Activated CD8-positive, alpha-beta memory T cell treated with anti-CD3 and anti-CD28 coated beads for 36 hours (primary cell): ENCODE data around the gene ADAMTS10. TPM values are rescaled to one million over a fixed set of nuclear protein-coding genes. Genes with fewer than 3 reads are reported as not detected.
"Not testable (repeated sequence)": the region's sequence is repeated elsewhere in the genome, so short reads cannot be mapped to it uniquely, and the experiment has no call there.

ENCODE experiments used
- CTCF ChIA-PET: fragments of 350-600 bp; sonication (Branson Sonifier 250); formaldehyde crosslinking; loops from one replicate; lab custom pipeline; 2021; ENCODE audit warnings: antibody characterized with exemption; lab: Charles Lee
- POLR2A ChIA-PET: fragments of 350-600 bp; sonication (Branson Sonifier 250); formaldehyde crosslinking; loops from one replicate; lab custom pipeline; 2021; ENCODE audit warnings: antibody characterized with exemption; lab: Charles Lee
- total RNA-seq, 2 experiments: library from RNA; stranded (reverse); gene quantifications; one replicate each; pipeline ENCODE4 v1.2.3, GENCODE V29; 2021

ADAMTS10 gene
- total RNA-seq, 2 experiments from 2014 or later: 4.7 to 6.9 TPM

DNA sequence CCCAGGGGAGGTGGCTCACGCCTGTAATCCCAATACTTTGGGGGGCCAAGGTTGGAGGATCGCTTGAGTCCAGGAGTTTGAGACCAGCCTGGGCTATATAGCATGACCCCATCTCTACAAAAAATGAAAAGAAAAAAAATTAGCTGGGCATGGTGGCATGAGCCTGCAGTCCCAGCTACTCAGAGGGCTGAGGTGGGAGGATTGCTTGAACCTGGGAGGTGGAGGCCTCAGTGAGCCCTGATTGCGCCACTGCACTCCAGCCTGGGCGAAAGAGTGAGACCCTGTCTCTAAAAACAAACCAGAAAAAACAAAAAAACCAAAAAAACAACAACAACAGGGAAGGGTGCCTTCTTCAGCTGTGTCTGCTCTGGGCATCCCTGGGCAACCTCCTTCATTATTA lies 32.8 kb downstream of the ADAMTS10 start:
- POLR2A ChIA-PET: interaction anchor here (0.5 to 5.9 kb wide), 3 partner anchors 9 to 63 kb away, joined by 4 to 31 read pairs (median 6); partner anchors contain the start of gene ZNF414
- CTCF ChIA-PET: interaction anchor here (0.6 to 6.6 kb wide), 17 partner anchors 7 to 225 kb away, joined by 3 to 59 read pairs (median 6); partner anchors contain the start of genes MARCHF2 and ZNF414

DNA sequence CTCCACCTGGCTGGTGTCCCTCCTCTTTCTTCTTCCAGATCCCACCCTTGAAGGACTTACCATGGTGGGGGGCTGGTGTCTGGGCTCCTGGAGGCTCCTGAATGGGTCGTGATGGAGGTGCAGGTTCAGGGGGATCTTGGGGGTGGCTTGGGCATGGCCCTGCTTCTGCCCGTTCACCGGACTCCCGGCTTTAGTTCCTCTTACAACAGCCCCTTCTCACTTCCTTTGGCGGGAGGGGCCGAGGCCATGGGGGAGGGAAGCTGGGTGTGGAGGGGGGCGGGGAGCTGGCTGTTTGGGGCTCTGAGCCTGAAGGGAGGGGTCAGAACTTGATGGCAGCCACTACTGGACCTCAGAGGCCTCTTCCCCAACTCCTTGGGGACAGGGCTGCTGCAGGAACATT lies 33.3 kb downstream of the ADAMTS10 start, which contains the start of gene MYO1F:
Gene MYO1F, minus strand, starts transcription at position 196 of the 400 bp plus-strand sequence. Its CDS starts 133 bp downstream, at position 63.
- POLR2A ChIA-PET: interaction anchor here (0.5 to 5.9 kb wide), 4 partner anchors 8 to 164 kb away, joined by 3 to 31 read pairs (median 5); partner anchors contain the start of genes MARCHF2 and ZNF414
- CTCF ChIA-PET: interaction anchor here (0.6 to 6.6 kb wide), 13 partner anchors 7 to 163 kb away, joined by 3 to 59 read pairs (median 6); partner anchors contain the start of genes MARCHF2 and ZNF414

DNA sequence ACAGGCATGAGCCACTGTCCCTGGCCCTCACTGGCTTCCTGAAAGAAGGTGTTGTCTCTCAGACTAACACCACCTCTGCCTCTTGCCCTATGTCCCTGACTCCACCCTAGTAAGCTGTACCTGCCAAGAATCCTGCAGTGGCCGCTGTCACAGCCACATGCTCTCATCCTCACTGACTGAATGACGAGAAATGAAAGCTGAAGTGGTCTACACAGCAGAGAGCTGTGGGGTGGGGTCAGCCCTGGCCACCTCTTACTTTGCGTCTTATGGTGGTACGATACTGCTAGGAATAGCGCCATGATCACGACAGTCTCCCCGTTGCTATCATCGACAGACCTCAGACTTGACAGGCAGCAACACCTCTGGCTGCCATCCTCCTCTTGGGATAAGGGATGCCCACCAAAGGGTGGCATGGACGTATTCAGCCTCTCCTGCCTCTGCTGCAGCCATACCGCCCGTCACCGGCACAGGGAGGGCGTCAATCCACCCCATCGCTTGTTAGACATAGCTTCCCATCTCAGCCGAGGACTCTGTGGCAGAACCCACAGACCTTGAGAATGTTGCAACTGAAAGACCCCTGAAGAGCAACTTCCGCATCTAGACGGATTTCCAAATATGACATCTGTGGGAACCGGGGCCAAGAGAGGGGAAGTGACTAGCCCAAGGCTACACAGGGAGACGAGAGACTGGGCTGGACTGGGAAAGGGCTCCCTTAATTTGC lies 34.1 kb downstream of the ADAMTS10 start:
- ChIA-PET CTCF (interaction anchor here (0.6 to 3.7 kb wide), 8 partner anchors 11 to 163 kb away, joined by 3 to 14 read pairs (median 4); partner anchors contain the start of gene MARCHF2), POLR2A (interaction anchor here (0.5 to 5.9 kb wide), 3 partner anchors 62 to 163 kb away, joined by 3 to 31 read pairs (median 8); partner anchors contain the start of genes MARCHF2 and ZNF414)

DNA sequence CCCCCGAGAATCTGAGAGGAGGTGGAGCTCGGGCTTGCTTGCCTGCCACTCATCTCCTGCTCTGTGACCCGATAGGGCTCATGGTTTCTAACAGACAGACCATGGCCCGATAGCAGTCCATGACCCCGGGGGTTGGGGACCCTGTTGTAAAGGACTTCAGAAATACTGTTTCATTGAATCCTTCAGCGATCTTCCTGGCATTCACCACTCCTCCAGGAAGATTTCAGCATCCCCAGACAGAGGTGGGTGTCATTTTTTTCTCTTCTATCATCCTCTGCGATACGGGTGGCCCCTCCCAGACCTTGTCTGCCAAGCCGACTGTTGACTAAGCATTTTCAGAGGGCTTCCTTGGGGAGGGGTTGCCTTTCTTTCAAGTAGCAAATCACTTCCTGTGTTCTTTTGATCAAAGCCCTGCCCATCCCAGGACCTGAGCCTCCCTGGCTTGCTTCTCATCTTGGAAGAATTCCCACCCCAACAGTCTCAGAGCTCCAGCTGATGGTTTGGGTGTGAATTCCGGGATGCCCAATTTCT lies 35.0 kb downstream of the ADAMTS10 start:
- POLR2A ChIA-PET: interaction anchor here (5.9 kb wide), 1 partner anchor 61 kb away, joined by 31 read pairs; the partner anchor contains the start of gene ZNF414
- CTCF ChIA-PET: interaction anchor here (0.7 to 3.7 kb wide), 4 partner anchors 10 to 216 kb away, joined by 3 to 12 read pairs (median 4); partner anchors contain the start of gene MARCHF2

DNA sequence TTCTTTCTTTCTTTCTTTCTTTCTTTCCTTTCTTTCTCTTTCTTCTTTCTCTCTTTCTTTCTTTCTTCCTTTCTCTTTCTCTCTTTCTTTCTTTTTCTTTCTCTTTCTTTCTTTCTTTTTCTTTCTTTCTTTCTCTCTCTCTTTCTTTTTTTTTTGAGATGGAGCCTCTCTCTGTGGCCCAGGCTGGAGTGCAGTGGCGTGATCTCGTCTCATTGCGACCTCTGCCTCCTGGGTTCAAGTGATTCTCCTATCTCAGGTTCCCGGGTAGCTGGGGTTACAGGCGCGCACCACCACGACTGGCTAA lies 35.9 kb downstream of the ADAMTS10 start:
- CTCF ChIA-PET, POLR2A ChIA-PET: not testable (repeated sequence)

DNA sequence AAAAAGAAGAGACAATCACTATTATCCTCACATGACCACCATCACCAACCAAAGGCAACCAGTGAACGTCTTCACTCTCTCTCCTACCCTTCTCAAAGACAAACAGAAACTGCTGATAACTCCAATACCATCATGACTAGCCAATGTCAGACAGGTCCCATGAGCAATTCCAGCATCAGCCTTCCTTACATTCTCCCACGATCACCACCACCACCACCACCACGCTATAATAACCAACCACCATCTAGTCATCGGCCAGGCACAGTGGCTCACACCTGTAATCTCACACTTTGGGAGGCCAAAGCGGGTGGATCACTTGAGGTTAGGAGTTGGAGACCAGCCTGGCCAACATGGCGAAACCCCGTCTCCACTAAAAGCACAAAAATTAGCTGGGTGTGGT lies 37.2 kb downstream of the ADAMTS10 start:
- ChIA-PET POLR2A (interaction anchor here (0.7 kb wide), 1 partner anchor 21 kb away, joined by 4 read pairs; no protein-coding TSS in a partner anchor), CTCF (interaction anchor here (0.6 to 0.9 kb wide), 3 partner anchors 13 to 39 kb away, joined by 3 to 4 read pairs (median 3); no protein-coding TSS in a partner anchor)

DNA sequence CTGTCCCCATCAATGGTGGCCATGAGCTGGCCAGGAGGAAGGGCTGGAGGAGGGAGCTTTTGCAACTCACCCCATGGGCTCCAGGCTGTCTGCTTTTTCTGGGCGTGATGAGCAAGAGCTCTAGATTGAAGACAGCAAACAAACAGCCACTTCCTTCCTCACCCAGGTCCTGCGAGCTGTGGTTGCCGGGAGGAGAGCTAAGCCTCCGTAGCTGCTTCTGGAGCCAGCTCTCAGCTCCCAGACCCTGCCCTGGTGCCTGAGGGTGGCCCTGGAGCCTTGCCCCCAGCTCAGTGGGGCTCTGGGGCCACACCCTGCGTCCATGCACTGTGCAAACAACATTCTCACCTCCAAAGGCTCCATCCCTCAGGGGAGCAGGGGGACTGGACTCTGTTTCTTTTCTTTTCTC lies 39.5 kb downstream of the ADAMTS10 start:
- ChIA-PET POLR2A (interaction anchor here (0.6 to 0.8 kb wide), 3 partner anchors 13 to 124 kb away, joined by 3 to 11 read pairs (median 3); partner anchors contain the start of gene ZNF414), CTCF (interaction anchor here (1.3 to 4.8 kb wide), 2 partner anchors 8 to 15 kb away, joined by 3 to 53 read pairs; partner anchors contain the start of gene MYO1F)

DNA sequence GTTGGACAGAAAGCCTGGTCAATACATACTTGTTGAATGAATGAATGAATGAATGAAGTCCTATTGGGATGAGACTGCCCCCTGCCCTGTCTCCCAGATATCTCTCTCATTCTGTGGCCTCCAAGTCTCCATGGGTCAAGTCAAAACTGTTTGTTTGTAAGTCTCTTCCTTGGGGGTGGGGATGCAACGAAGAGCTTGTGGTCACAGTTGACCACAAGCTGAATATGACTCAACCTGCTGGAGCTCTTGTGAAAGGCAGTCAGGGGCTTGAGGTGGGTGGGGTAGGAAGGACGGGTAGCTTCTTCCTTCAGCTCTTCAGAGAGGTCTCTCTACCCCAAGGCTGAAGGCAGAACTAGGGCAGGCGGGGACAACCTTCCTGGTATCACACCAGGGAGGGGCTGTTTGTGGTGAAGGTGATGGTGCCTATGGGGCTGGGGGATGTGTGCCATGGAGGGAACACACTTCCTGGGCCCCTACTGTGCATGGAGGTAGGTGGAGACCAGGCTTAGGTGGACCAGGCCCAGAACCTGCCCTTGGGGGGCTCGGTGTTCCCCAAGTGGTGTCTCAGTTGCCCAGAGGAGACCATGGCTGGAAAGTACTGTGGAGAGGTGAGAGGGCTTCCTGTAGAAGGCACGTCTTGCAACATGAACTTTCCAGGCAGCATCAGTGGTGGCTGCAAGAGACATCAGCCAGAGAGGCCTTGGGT lies 41.3 kb downstream of the ADAMTS10 start:
- CTCF ChIA-PET: interaction anchor here (0.7 to 4.8 kb wide), 6 partner anchors 10 to 96 kb away, joined by 3 to 53 read pairs (median 4); partner anchors contain the start of genes MYO1F and ZNF414
- POLR2A ChIA-PET: interaction anchor here (0.5 to 1.0 kb wide), 5 partner anchors 9 to 94 kb away, joined by 3 to 6 read pairs (median 3); partner anchors contain the start of gene ZNF414

DNA sequence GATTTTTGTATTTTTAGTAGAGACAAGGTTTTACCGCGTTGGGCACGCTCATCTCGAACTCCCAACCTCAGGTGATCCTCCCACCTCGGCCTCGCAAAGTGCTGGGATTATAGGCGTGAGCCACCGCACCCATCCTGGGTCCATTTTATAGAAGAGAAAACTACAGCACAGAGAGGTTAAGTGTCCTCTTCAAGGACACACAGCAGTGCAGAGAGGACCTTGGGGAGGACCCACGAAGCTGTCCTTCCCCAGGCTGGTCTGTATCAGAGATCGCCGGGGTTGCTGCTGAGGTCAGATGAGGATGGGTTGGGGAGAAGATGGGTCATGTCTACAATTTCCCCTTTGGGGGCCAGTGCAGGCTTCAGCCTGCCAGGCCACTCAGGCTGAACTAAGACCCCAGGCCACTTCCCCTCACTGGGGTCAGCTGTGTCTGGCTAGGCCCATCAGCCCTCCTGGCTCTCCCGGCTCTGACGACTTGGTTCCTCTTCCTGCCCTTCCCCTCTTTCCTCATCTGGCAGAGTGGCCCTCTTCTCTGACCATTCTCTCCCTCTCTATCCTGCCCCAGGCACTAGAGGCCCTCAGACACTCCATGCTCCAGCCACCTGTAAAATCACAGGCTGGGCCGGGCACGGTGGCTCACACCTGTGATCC lies 42.9 kb downstream of the ADAMTS10 start:
- ChIA-PET POLR2A (interaction anchor here (0.7 kb wide), 1 partner anchor 558 kb away, joined by 11 read pairs; no protein-coding TSS in a partner anchor), CTCF (interaction anchor here (2.1 kb wide), 1 partner anchor 10 kb away, joined by 8 read pairs; no protein-coding TSS in a partner anchor)

DNA sequence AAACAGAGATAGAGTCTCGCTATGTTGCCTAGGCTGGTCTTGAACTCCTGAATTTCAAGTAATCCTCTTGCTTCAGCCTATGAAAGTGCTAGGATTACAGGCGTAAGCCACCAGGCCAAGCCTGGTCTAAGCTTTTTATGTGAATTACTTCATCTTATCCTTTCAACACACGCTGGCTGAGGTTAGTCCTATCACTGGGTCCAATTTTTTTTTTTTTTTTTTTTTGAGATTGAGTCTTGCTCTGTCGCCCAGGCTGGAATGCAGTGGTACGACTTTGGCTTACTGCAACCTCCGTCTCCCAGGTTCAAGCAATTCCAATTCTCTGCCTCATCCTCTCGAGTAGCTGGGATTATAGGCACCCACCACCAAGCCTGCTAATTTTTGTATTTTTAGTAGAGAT lies 43.7 kb downstream of the ADAMTS10 start:
- POLR2A ChIA-PET: interaction anchor here (0.7 to 1.2 kb wide), 2 partner anchors 12 to 559 kb away, joined by 3 to 11 read pairs; no protein-coding TSS in a partner anchor

DNA sequence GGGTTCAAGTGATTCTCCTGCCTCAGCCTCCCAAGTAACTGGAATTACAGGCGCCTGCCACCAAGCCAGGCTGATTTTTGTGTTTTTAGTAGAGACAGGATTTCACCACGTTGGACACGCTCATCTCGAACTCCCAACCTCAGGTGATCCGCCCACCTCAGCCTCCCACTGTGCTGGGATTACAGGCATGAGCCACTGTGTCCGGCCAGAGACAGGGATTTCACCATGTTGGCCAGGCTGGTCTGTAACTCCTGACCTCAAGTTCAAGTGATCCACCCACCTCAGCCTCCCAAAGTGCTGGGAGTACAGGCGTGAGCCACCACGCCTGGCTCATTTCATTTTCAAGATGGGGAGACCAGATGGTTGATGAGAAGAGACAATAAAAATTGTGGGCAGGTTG lies 45.6 kb downstream of the ADAMTS10 start:
- POLR2A ChIA-PET: not testable (repeated sequence)
- CTCF ChIA-PET: interaction anchor here (2.0 to 2.1 kb wide), 2 partner anchors 12 to 14 kb away, joined by 5 to 8 read pairs; partner anchors contain the start of gene MYO1F

More for the DNA sequence above, 43.7 kb downstream of the ADAMTS10 start:
- CTCF ChIA-PET: interaction anchor here (1.3 to 2.1 kb wide), 3 partner anchors 9 to 13 kb away, joined by 3 to 8 read pairs (median 5); partner anchors contain the start of gene MYO1F

DNA sequence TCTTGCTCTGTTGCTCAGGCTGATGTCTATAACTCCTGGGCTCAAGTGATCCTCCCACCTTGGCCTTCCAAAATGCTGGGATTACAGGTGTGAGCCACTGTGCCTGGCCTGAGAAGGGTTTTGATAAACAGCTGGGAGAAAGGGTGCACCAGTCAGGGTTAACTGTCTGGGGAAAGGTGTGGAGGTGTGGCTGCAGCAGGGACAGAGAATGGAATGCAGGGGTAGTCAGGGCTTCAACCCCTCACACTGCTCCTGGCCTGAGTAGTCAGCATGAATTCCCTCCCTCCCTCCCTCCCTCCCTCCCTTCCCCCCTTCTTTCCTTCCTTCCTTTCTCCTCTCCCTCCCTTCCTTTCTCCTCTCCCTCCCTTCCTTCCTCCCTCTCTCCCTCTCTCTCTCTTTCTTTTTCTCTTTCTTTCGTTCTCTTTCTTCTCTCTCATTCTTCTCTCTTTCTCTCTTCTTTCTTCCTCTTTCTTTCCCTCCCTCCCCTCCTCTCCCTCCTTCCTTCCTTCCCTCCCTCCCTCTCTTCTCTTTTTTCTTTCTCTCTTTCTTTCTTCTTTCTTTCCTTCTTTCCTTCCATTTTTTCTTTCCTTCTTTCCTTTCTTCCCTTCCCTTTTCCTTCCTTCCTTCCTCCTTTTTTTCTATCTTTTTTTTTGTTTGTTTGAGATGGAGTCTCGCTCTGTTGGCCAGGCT lies 49.3 kb downstream of the ADAMTS10 start:
- CTCF ChIA-PET: interaction anchor here (0.9 kb wide), 1 partner anchor 12 kb away, joined by 3 read pairs; no protein-coding TSS in a partner anchor
- POLR2A ChIA-PET: no interaction called here

DNA sequence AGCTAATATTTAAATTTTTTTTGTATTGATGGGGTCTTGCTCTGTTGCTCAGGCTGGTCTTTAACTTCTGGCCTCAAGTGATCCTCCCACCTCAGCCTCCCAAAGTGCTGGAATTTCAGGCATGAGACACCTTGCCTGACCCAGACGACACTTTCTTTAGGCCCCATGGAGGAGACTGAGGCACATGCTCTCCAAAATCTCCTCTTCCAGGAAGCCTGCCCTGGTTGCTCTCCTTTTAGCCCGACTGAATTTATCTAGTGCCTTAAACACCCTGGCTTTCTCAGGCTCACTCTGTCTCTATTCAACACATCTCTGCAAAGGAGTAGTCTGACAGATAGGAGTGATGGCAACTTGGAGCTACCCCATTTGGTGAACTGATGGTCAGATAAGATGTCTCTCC lies 52.2 kb downstream of the ADAMTS10 start:
- POLR2A ChIA-PET: no interaction called here

DNA sequence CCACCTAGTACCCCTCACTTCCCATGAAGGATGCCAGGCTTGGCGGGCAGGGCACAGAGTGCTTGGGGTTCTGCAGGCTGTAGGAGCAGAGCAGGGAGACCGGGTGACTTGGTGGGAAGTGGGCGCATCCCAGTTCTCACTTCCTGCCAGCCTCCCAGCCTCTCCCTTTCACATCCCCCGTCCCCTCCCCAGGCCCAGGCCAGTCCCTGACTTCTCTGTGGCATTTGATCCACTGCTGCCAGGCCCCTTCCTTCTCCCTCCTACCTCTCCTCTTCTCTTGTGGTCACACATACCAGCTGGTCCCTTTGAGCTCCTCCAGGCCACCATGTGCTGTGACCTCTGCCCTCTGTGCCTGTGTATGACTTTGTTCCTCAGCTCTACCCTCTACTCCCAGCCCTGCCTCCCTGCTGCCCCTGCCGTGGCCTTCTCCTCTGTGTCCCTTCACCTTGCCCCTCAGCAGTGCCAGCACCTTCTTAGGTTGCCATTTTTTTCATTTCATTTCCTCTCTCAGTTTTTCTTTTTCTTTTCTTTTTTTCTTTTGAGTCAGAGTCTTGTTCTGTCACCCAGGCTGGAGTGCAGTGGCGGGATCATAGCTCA lies 52.8 kb downstream of the ADAMTS10 start:
- ChIA-PET CTCF (interaction anchor here (0.6 to 2.1 kb wide), 7 partner anchors 9 to 43 kb away, joined by 3 to 8 read pairs (median 6); partner anchors contain the start of gene ZNF414), POLR2A (interaction anchor here (0.7 kb wide), 1 partner anchor 13 kb away, joined by 3 read pairs; no protein-coding TSS in a partner anchor)

More for the DNA sequence above, 52.2 kb downstream of the ADAMTS10 start:
- CTCF ChIA-PET: interaction anchor here (0.8 to 2.1 kb wide), 6 partner anchors 9 to 44 kb away, joined by 3 to 8 read pairs (median 5); partner anchors contain the start of gene ZNF414

DNA sequence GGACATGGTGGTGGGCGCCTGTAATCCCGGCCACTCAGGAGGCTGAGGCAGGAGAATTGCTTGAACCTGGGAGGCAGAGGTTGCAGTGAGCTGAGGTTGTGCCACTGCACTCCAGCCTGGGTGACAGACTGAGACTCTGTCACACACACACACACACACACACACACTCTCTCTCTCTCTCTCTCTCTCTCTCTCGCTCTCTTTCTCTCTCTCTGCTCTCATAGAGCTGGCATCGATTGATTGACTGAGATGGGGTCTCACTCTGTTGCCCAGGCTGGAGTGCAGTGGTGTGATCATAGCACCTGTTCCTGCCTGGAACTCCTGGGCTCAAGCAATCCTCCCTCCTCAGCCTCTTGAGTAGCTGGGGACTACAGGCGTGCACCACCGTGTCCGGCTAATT lies 56.8 kb downstream of the ADAMTS10 start:
- POLR2A ChIA-PET: interaction anchor here (1.1 kb wide), 1 partner anchor 37 kb away, joined by 3 read pairs; no protein-coding TSS in a partner anchor
- CTCF ChIA-PET: not testable (repeated sequence)

DNA sequence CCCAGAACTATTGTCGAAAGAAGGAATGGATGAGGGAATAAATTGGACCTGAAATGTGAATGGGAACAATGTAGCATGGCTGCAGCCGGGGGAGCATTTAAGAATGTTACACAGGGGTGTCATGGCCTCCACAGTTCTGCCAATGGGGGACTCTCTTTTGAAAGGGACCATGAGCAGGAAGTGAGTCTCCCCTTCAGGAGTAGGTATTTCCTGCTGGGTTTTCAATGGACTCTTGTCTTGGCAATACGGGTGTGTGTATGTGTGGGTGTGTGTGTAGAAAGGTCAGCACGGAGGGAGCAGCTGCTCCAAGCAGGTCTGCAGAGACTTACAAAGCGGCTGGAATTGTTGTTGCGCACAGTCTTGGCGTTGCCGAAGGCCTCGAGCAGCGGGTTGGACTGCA lies 57.7 kb downstream of the ADAMTS10 start:
- ChIA-PET POLR2A (interaction anchor here (0.6 to 1.1 kb wide), 2 partner anchors 20 to 36 kb away, joined by 3 to 4 read pairs; no protein-coding TSS in a partner anchor), CTCF (no interaction called here)
